GM19240 (cell line): ENCODE measurements around the gene CD1D.
"Not testable (repeated sequence)": the region's sequence is repeated elsewhere in the genome, so short reads cannot be mapped to it uniquely, and the experiment has no call there.

Experiments
- DNase-seq: peaks from one replicate; pipeline ENCODE4 v3.0.0; 2011; ENCODE audit warnings: low spot score; ENCODE audit not compliant: insufficient read length

CD1D gene

DNA sequence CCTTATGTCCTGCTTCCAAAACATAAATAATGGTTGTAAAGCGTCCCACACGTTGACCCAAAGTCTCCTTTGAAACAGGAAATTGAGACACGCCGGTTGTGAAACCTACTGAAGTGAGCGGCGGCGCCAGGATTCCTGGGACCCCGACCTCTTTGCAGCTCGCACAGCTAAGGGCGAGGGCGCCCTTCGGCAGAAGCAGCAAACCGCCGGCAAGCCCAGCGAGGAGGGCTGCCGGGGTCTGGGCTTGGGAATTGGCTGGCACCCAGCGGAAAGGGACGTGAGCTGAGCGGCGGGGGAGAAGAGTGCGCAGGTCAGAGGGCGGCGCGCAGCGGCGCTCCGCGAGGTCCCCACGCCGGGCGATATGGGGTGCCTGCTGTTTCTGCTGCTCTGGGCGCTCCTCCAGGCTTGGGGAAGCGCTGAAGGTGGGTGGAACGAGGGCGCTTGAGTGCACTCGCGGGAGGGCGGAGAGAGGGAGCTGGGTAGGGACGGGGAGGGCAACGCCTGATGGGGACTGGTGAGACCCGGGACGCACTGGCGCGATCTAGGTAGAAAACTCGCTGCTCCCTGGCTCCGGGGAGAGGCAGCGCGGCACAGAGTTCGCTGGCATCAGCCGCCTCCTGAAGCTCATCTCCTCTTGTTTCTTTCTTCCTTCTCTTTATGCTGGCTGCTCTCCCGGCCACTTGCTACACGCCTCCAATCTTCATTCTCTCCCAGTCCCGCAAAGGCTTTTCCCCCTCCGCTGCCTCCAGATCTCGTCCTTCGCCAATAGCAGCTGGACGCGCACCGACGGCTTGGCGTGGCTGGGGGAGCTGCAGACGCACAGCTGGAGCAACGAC, at the start of gene CD1D:
Gene CD1D, plus strand, starts transcription at position 155 of the 836 bp plus-strand sequence. Its CDS starts 207 bp downstream, at position 362.
- DNase-seq: no peak

DNA sequence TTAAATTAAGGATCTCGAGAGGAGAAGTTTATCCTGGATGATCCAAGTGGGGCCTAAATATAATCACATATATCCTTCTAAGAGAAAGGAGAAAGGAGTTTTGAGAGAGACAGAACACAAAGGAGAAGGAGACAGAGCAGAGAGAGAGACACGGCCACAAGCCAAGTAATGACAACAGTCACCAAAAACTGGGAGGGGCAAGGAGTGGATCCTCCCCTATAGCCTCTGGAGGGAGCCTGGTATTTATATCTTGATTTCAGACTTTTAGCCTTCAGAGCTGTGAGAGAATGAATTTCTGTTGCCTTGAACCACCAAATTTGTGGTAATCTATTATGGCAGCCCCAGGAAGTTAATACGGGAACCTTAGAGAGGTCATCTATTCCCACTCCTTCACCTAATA, 49.5 kb upstream of the CD1D start:
- DNase-seq: no peak

DNA sequence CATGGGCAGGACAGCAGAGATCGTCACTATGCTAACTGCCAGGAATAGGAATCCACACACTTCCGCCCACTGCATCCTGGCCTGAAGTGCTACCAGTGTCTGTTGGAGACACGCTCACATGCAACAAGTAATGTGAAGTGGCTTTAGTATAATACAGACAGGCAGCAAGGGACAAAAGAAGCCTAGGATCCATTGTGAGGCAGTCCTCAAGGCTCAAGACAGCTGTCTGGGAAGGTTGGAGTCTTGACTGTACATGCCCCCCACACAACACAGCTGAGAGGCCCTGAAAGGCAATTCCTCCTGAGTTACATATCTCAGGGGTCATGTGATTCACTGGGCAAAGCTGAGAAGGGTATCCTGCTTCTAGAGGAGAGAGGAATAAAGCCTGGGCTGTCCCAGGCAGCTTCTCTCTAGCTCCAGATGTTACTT, 39.9 kb upstream of the CD1D start:
- DNase-seq: no peak

DNA sequence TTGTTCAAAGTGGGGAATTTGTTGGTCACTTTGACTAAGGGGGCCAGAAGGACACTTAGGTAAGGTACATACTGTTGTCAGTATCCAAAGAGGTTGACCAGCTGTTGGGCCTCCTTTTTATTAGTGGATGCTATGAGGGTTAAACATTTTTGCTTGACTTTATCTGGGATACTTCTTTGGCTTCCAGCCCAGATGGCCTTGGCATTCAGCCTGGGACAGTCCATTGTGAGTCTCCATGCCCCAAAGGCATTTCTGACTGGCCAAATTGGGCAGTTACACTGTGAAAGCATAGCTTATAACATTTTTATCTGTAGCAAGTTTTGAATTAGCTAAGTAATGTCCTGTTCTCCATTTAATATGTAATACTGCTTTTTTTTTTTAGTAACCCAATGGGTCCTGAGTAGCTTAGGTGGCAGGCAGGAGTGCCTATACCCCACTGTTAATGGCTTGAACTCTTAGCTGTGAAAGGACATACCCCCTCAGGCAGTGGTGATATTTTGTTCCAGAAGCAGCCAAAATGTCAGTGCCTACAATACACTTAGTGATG, 35.4 kb upstream of the CD1D start:
- DNase-seq: no peak

DNA sequence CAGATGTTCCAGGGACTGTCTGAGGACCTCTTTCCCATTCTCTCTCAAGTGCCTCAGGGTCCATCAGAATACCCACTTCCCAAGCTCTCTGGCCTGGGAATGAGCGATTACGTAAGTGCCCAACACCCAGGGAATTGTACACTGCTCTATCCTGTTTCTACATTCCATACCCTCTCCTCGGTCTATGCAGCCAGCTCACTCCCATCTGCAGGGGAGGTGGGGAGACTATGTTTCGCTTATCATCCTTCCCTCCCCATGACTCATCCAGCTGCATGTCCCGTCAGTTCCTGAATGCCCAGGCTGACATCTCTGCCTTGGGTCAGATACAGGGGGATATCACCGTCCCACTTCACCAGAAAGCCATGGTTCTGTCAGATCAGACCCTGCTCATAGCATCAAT, 34.5 kb upstream of the CD1D start:
- DNase-seq: no peak

DNA sequence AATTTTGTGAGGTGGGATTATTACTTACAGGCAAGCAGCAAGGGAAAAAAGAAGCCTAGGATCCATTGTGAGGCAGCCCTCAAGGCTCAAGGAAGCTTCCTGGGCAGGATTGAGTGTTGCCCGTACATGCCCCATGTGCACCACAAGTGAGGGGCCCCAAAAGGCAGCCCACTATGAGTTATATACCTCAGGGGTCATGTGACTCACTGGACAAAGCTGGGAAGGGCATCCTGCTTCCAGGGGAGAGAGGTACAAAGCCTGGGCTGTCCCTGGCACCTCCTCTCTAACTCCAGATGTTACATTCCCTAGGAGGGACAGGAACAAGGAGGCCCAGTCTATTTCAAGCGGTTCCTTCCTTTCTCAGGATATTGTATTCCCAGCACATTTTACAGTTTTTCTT, 34.0 kb upstream of the CD1D start:
- no peak for DNase-seq

DNA sequence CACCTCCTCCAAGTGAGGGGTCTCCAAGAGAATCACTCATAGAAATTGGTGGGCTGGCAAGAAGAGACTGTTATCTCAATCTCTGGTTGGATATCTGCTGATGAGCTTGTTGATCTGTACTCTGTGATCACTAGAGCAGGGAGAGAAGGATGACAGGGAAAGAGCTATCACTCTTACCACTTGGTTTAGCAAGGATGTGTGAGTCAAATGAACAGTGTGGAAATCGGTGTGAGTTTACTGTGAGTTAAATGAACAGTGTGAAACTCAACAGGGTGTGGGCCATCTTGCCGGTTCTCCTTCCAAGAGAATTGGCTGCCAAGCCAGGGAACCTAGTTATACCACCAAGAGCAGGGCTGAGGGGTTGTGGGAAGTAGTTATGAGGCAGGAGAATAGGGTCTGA, 33.3 kb upstream of the CD1D start:
- no peak for DNase-seq

DNA sequence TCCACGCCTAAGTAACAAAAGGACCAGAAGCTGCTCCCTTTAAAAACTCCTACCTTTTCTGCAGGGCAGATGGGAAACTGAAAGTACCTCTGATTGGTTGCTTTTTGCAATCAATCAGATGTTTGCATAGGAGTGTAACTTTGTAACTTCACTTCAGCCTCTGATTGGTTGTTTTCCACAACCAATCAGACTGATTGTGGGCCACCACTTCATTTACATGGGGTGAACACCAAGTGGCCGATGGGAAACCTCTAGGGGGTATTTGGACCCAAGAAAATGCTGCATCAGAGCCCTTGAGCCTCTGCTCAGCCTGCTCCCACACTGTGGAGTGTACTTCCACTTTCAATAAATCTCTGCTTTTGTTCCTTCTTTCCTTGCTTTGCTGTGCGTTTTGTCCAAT, 32.8 kb upstream of the CD1D start:
- DNase-seq: no peak

DNA sequence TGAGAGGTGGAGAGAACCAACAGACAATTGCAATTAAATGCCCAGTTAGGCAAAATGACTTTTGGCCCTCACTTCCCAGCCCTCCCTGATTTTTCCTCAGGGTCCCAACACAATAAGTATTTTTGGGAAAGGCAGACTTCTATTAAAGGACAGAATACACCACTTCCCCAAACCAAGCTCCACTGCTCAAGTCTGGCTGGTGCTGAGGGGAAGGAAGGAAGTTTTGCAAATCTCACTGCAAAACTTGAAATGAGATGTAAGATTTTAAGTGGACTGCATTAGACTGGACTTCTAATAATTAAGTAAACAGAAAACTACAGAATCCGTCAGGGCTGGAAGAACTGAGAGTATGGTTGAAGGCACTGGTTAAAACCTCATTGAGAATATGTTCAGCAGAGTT, 32.2 kb upstream of the CD1D start:
- DNase-seq: no peak

DNA sequence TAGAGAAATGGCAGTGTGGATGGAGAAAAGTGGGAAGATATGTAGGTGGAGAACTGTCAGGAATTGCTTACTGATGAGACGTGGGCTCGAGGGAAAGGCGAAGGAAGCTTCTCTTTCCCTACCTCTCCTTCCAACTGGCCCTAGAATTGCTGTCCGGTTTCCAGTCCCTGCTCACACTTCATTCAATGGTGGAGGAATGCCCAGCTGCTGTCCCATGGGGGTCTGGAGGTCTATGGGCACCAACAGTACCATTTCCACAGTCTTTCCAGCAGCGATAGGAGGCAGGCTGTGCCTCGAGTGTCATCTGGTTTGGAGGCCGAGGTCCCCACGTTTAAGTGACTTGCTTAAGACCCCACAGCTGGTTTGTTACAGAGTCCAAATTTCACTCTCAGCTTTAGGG, 31.5 kb upstream of the CD1D start:
- no peak for DNase-seq

DNA sequence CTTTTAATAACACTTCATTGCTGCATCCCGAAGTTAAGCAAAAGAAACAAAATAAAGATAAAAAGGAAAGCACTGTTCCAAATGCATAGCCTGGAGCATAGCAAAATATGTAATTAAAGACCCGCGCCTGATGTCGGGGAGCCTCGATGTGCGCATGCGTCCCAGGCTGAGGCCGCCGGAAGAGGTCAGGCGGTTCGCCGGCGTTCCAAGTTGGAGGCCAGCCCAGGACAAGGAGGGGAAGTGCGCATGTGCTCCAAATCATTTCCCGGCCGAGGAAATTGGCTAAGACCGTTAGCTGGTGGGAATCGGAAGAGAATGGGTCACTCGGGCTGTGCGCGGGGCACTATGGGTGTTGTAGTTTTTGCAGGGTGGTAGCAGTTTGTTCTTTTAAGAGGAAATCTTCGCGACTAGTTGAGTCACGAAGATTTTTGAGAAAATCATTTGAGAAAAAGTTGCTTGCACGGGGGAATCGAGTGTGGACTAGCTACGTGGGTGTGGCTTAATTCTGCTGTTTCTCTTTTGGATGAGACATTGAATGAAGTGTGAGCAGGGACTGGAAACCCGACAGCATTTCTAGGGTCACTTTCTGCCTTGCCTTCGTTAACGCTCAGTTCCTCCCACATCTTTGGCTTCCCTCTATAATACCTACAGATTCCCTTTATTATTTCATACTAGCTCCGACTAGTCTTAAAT, 31.0 kb upstream of the CD1D start:
- peak; percentile 77 for DNase-seq

DNA sequence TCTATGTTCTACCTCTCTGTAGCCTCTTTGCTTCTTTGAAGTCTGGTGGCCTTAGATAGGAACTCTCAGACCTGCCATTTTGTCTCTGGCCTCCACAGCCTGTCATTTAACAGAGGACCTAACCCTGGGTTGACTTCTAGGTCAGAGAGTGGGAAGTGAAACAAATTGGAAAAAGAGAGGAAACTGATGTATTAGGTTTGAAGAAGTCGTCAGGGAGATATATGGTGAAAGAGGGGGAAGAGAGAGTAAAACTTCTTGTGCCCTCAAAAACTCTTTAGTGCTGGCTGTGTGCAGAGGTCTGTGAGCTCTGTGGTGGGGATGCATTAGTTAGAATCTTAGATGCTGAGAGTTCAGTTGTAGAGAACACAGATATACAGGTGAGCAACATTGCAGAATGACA, 30.2 kb upstream of the CD1D start:
- DNase-seq: no peak

DNA sequence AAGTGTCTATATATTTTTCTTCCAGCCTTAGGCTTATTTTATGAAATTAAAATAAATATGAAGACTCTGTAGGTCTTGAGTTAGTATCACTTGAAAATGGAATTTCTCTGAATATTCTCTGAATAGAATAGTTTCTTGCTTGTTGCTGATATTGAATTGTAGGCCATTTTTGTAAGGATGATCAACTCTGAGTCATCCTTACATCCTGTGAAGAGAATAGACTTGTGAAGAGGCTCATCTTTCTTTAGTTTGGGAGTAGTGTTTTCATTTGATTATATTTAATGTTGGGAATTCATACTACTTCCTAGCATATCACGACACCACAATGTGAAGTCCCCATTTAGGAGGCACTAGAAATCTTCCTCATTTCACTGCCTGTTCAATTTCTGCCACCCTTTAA, 27.5 kb upstream of the CD1D start:
- DNase-seq: no peak

DNA sequence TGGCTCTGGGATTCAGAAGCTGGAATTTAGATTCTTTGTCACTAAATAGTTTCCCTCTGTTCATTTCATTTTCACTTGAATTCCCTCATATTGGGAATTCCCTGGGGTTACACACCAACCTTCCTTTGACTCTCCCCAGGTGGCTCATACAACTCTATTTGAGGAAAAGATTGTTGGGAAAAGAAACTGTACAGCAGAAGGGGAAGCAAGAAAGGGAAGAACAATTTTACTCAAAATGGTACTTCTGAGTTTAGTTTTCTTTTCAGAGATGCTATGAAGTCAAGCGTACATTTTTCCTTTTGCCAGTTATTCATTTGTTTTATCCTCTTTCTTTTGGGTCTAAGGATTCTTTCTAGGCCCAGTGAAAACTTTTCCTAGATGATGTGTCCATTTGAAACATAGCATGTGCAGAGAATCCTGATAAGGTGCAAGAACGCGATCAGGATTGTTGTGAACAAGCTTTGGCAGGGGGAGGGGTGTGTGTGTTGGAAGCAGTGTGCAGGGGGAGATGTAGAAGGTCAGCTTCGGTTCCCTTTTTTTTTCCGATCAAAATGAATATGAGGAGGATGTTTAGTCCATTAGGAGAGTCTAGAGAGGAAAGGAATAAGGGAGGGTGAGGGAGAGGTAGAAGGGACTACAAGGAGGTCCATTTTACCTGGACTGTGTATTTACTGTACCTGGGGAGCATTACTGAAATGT, 26.8 kb upstream of the CD1D start:
- no peak for DNase-seq

DNA sequence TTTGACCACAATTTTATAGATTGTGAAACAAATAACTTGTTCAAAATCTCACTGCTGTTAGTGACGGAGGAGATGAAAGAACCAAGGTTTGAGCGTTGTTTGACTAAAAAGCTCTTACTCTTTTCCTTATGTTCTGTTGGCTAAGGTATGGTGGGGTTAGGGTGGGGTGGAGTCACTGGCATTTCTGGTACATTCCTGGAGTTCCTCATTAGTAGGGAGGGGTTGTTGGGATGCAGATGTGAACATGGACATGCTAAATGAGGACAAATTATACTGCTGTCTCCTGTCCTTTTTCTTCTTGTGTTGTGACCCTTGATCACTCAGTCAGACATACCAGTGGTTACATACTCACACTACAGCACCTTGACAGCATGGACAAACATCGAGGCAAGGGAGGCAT, 26.2 kb upstream of the CD1D start:
- DNase-seq: no peak

DNA sequence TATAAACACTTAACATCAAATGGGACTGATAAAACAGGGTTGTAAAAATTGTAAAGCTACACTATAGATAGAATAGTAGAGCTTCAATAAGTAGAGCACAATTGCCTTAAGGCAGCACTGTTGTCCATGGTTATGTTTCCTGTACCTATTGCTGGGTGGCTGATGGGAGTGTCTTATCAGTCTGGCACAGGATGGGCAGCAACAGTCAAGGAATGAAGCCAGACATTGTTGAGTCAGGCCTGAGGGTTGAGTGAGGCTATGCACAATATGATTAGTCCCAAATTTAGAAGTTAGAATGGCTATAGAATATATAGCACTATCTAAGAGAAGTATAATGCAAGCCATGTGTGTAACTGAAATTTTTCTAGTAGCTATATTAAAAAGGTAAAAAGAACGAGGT, 25.0 kb upstream of the CD1D start:
- DNase-seq: no peak

DNA sequence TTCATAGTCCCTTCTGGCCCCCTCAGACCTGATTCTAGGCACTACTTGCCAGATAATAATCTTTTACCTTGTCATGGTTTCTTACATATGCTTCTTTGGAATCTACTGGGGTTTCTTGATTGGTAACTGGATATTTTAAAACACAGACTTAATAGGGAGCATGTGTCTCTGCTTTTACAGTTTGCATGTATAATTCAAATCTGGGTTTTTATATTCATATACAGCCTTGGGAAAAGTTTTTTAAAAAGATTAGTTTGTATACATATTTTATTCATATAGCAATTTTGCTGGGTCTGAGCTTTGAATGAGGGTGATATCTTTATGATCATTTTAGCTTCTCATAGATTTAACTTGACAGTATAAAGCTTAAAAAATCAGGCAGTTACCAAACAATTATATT, 21.1 kb upstream of the CD1D start:
- no peak for DNase-seq

DNA sequence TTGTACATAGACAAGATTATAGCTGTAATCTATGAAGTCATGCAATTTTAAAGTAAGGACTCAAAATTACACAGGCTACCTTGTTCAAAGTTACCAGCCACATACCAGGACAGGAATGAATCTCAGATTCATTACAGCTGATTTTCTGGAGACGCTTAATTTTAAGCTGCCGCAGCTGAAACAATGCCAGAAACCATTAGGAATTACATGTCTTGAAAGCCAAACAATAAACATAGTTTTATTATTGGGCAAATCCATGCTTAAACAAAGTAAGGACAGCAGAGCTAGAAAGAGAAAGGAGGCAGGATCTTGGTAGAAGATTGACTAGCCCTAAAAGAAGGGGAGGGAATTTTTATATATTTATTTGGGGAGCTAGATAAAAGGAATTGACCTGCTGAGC, 19.2 kb upstream of the CD1D start:
- no peak for DNase-seq

DNA sequence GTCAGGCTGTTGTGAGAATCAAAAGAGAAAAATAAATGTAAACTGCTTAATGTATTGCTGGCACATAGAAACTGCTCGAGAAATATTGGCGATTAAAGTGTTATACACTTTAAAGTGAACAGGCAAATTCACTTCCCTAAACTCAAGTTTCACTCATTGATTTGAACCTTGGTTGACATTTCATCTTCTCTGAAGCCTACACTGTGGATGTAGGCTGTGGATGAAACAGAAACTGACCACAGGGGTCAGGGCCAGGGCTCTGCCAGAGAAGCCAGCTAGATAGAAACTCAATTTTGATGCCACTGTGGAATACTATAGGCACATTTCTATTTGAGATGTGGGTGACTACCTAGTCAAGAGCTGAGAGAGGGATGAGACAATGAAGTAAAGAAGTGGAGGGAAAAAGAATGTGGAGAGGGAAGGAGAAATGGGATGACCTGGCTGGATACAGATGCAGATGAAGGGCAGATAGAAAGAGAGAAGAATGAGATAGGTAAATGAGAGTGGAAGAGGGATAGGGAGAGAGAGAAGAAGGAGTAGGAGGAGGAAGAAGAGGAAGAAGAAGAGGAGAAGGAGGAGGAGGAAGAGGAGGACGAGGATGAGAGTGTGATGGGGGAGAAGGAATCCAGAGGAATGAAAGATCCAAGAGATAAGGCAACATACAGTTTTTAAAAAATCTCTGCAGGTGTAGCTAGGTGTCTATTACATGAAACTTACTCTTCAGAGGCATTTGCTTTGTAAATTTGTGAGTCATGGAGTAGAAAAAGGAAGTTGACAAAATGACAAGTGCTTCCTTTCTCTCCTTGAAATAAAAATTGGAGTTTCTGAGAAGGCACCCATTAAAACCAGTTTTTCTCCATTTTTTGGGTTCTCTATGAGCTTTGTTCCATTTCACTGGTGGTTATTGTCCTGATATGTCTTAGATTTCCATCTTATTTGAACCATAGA, 17.4 kb upstream of the CD1D start:
- DNase-seq: peak; percentile 62

DNA sequence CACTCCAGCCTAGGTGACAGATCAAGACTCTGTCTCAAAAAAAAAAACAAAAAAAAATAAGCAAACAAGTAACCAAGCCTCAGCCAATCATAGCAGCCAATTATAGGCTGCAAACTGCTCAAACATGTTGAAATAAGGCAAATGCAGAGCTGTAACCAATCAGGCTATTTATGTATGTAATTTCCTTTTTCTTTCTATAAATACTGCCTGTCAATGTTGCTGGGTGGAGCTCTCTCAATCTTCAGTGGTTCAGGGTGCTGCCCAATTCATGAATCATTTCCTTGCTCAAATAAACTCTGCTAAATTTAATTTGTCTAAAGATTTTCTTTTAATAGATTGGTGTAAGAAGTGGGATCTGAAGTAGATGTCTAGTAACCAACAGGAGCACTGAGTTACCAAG, 11.6 kb upstream of the CD1D start:
- no peak for DNase-seq

DNA sequence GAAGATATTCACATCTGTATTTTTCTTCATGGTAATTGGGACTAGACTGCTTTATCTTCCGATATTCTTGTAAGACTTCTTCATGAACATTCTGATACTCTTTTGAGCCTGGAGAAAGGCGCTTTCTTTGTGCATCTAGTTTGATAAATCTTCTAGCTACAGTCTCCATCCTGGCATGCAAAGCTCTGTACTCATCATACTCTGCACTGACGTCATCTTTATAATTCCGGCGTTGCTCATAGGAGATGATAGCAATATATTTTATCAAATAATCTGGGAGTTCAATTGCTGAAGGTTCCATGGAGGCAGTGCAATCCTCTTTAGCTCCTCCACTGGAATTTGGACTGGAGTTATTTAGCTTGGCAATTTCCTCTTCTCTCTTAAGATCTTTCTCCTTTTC, 4.8 kb upstream of the CD1D start:
- DNase-seq: not testable (repeated sequence)
